TTC549 (cell line): ENCODE measurements around the gene FUNDC2.

Experiments used
- FAIRE-seq: peaks from 2 replicates; lab custom pipeline; 2012; peaks lifted over from hg19 to GRCh38; lab: Jason Lieb, UNC

FUNDC2 gene

DNA sequence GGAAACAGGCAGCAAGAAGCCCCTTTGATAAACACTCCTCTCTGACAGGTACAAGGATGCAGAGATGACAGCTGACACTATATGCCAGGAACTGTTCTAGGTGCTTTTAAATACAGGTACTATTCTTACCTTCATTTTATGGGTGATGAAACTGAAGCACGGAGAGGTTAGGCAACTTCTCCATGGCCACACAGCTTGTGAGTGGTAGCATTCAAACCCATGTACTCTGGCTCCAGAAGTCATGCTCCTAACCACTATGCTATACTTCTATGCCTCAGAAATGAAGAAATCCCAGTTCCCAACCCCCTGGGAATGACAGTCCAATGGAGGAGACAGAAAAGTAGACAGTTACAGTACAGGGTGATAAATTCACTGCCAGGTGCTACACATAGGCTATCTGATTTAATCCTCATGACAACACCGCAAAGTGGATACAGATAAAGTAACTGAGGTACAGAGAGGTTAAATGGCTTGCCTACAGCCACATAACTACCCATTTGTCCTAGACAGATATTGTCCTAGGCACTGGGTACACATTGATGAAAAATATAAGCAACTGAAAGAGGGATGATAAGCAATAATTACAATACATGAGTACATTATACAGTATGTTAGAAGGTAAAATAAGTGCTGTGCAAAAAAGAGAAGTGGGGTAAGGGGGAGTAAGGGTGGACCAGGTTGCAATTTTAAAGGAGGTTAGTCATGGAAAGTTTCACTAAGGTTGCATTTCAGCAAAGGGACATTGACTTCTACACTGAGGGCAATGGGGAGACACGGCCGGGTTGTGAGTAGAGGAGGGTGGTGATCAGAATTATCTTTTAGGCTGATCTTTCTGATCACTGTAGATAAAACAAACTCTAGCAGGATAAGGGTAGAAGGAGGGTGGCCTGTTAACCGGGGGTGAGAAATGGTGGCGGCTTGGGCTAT lies 2.5 kb upstream of the FUNDC2 start:
- no peak for FAIRE-seq

DNA sequence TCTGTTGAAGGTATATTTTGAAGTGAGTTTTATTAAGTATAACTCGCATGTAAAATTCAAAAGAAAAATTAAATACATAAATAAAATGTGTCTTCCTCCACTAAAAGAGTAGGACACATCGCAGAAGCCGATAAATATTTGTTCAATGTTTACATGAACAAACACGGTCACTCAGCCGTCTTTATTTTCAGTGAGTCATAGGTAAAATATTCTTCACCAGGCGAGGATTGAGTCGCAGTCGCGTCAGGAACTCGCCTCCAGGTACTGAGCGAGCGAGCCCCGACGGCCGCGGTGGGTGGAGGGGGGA lies 271 bp upstream of the FUNDC2 start:
- no peak for FAIRE-seq

DNA sequence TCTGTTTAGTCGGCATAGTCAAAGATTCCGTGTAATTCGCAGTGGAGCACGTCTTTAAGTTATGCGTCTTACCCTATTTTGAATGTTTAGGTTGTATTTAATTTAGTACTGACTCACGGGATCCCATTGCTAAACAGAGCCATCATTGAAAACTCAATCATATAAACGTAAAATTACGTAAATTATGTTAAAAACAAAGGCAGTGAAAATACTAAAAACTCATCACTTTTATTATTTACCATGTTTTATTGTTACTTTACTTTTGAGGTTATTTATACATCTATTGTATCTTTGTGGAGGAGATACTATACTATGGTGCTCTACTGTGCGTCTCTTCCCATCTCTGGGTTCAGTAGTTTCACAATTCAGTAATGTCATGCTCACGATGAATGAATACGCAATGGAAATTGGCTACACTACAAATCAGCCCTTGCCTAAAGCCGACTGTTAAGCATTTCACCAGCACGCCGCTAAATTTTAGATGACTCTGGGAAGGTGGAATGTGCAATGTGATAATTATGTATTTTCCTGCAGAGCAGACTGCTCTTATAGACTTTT lies 944 bp downstream of the FUNDC2 start:
- no peak for FAIRE-seq

DNA sequence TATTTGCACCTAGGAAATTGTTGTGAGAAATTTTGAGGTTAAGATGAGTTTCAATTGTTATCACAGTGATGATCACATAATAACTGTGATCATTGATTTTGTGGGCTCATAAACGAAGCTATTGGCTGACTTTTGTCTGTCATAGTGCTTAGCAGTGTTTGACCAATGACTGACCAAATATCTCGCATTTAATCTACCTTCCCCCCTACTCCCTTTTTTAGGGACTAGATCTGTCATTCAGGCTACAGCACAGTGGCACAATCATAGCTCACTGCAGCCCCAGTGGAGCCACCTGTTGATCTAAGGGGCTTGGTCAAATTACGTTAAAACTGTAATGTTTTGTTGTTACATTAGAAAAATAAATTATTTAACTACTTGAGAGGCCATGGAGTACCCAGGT lies 1.5 kb downstream of the FUNDC2 start:
- FAIRE-seq = no peak

DNA sequence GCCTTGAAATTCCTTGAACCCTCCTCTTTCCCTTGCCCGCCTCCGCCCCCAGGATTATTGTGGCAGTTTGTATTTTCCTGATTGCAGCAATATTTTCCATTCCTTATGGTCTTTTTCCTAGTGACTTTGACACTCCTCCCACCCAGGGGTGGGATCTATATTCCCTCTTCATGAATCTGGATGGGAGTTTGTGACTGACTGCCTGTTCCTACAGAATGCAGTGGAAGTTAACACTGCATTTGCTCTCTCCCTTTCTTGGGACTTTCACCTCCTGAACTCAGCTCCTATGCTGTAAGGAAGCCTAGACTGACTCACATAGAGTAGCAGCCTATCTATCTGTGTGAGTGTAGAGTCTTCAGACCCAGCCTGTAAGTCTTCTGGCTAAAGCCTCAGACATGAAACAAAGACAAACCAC lies 2.2 kb downstream of the FUNDC2 start:
- FAIRE-seq = no peak

DNA sequence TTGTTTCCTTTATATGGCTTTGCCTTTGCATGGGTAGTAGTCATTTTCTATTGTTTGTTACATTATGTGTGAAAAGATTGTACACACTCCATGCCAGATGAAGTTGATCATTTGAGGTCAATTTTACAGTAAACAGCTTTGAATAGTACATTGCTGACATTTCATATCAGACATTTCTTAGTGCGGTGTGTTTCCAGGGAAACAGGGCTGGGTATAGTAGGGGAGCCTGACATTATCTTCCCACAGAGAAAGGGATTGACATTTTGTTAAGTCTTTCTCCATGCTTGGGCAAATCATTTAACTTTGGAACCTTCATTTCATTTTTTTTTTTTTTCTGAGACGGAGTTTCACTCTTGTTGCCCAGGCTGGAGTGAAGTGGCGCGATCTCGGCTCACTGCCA lies 5.0 kb downstream of the FUNDC2 start:
- FAIRE-seq = no peak

DNA sequence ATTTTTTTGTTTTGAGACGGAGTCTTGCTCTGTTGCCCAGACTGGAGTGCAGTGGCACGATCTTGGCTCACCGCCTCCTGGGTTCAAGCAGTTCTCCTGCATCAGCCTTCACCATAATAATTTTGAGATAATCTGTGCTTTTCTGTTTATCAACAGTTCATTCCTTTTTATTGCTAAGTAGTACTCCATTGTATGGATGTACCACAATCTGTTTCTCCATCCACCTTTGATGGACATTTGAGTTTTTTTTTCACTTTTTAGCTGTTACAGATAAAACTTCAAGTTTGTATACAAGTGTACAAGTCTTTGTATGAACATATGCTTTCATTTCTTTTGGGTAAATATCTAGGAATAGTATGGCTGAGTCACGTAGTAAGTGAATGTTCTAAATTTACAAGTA lies 9.0 kb downstream of the FUNDC2 start:
- no peak for FAIRE-seq

DNA sequence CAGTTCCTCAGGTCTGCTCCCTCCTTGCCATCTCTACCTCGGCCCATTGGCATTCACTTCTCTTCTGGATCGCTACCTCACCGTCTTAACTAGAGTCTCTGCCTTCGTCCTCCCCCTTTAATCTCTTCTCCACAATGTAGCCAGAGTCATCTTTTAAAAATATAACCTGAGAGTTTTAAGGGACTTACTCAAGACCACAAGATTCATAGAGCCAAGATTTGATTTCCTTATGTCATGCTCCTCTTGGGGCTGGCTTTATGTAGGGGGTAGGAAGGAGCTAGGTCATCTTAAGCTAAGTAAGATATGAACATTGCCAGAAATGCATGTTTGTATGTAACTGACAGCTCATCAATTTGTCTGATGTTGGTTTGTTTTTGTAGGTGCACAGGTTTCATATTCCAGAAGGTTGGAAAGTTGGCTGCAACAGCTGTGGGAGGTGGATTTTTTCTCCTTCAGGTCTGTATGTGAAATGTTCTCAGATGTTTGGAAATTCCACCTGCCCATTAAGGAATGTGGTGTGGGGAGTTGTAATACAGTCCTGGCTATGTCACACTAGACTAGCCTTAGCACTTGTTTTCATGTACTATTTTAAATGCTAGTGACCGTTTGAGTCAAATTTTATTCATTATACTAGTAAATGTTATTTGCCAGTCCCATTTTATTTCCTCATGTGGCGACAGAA lies 19.6 kb downstream of the FUNDC2 start:
- no peak for FAIRE-seq

DNA sequence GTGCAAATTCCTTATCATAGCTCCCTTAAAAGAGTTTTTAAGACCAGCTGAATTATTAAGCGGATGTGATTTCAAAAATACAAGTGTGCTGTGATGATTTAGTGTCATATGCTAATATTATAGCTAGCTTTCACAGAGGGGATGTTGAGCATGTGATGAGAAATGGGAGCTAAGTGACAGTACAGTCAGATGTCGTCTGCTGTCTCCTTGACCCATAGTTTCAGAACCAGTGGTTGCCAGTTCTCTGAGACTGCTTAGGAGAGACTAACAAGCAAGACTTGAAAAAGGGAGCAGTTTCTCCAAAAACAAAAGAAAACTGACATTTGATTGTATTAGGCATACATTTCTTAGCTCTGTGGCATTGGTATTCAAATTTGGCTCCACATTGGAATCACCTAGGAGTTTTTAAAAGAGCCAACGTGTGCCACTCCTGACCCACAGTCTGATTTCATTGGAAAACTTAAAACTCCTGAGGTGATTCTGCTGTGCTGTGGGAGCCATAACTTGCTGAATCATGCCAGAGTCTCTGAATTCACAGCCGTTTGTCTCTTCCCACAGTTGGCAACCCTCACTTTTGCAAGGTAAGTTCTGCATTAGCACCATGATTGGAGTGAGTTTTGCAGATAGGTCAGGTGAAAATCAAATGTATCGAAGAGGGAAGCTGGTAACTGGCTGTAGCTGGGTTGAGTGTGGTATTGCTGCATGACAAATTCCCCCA lies 20.3 kb downstream of the FUNDC2 start:
- FAIRE-seq = no peak

DNA sequence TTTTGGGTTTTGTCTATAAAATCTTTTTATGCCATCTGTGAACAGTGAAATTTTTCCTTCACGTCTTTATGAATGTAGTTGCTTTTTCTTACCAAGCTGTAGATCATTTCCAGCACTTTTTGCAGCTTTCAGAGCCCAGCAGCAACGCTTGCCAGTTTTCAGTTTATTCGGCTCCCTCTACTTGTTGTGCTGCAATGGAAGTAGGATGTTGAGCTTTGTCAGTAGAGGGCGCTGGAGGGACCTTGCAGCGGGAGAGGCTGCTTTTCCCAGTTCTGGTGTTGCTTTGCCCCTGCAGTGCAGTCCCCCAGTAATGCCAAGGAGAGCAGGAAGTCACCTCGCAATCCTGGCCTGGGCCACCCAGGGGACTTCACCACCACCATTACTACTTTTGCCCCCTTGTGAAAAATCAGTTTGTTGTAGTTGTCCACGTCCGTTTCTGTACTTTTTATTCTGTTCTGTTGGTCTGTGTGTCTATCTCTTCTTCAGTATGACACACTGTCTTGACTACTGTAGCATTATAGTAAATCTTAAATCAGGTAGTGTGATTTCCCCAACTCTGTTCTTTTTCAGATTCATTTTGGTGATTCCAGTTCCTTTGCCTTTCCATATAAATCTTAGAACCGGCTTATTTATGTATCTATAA lies 22.5 kb downstream of the FUNDC2 start:
- no peak for FAIRE-seq

DNA sequence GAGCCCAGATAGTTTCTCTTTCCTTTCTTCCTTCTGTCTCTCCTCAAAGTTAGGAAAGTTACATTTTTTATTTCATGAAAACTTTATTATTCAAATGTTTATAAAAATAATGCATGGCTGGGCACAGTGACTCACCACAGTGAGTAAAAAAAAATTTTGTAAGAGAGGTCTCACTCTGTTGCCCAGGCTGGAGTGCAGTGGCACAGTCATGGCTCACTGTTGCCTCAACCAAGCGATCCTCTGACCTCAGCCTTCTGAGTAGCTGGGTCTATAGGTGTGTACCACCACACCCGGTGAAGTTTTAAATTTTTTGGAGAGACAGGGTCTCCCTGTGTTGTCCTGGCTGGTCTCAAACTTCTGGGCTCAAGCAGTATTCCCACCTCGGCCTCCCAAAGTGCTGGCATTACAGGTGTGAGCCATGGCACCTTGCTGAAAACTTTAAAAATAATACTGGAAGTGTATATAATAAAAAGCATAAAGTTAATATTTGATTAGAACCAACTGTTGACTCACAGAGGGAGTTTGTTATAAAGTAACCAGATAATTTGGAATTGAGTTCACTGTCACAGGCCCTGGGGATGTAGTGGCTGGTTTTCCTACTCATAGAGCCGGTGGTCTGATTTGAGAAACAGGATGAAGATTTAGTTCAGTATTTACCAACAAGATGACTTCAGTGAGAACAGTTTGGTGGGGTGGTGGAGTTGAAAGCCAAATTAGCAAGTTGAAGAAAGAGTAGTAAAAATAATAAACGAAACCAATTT lies 26.3 kb downstream of the FUNDC2 start:
- FAIRE-seq = no peak

DNA sequence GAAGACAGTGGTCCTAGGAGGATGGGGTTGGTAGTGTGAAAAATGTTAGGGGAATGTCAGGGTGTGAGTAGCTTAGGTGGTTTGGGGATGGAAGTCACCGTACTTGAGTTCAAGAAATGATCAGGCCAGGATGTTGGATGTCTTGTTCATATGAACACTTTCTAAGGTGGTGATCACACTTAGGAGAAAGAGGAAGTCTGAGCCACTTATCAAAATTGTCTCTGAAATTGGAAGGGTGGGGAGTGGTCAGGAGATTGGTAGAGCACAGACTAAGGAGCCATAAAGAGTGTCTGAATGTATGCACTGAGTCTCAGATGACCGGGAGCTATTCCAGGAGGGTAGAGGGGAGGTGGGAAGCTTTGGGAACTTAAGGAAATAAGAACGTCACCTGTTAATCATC lies 27.0 kb downstream of the FUNDC2 start:
- FAIRE-seq = no peak

DNA sequence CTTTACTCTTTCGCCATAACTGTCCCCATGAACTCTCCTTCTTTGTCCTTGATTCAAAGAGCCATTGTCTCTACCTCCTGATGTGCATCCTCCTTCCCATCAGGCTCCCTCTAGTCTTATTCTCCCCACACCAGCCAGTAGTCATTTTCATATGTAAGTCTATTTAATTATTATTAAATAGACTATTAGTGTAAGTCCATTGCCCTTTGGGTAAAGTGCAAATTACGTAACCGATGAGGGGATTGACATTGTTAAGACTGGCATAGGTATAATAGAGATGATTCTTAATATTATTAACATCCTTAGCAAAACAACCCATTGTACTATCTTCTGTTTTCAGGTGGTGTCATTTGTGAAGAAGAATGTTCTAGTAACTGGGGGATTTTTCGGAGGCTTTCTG lies 27.6 kb downstream of the FUNDC2 start:
- FAIRE-seq = no peak

DNA sequence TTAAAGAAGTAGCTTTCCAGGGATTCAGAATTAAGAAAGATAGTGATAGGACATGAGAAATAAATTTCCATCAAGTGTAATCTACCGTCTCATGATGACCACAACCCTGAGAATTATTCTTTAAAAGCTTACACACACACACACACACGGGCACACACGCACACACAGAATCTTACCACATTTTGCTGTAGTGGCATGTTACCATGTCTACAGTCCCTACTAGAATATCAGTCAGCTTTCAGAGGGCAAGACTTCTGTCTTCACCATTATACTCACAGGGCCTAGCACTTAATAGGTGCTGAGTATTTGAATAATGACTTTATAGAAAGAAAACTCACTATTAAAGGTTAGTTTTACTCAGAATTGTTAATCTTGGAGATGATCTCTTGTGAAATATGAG lies 28.9 kb downstream of the FUNDC2 start:
- FAIRE-seq = no peak

DNA sequence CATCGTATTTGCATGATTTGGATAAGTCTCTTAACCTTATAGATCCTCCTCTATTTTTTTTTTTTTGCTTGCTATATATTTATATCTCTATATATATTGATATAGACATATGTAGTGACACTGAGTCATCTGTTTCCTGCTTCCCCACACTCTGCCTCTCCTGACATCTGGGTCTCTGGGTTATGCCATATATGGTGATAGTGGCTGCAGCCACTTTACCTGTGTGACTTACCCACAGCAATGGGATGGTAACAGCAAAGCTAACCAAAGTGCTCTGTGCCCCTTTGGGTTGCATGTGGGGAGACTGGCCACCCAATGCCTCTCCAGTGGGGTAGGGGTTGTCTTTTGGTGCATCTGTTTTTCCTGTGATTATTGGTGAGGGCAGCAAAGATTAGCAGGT lies 29.8 kb downstream of the FUNDC2 start:
- FAIRE-seq = no peak

DNA sequence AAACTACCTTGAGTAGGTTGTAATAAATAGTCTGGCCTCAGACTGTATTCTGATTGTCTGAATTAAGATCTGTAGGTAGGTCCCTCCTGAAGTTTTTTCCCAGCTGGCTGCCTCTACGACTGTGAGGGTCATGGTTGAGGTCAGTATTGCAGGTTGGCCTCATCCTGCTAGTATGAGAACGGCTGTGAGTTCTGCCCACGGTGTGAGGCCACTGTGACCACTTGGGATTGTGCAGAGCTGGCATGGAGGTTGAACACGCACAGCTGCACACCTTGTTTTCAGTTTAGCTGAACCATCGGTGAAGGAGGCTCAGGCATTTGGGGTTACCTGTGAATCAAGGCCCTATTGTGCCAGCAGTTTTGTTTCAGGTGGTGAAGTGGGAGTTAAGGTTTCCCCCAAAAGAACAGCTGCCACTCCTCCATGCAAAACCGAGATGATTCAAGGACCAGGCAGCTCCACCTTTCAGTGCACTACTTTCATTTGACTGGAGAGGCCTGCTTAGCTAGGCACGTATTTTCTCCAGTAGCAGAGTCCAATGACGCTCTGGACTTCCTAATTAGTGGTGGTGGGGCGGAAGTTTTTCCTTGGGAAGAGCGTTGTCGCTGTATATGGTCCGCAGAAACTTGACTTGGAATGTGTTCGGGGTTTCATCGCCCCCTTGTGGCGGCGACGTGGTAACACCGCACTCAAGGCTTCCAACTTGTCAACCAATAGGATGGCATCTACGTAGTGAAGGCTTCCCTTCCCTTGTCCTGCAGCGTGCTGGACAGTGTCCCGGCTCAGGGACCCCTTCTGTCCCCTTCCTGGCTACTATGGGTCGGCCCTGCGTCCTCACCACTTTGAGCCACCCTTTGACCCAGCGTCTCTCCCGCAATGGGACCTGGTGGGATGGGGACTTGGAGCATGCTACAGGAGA lies 30.5 kb downstream of the FUNDC2 start:
- FAIRE-seq = no peak

DNA sequence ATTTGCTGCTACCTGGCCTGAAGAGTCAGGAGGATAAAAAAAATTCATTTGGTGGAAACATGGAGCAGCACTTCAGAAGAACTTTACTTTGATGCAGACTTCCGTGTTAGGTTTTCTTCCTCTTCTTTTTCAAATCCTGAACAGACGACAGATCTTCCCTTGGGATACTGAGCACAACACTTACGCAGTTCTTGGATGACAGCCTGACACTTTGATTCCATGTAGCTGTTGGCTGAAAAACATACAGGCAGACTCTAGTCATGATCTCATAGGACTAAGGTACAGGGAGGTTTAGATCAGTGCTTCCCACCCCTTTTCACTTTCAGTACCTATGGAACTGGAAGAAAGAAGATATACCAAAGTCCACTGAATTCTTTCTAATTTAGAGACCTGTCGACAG lies 35.1 kb downstream of the FUNDC2 start:
- no peak for FAIRE-seq

DNA sequence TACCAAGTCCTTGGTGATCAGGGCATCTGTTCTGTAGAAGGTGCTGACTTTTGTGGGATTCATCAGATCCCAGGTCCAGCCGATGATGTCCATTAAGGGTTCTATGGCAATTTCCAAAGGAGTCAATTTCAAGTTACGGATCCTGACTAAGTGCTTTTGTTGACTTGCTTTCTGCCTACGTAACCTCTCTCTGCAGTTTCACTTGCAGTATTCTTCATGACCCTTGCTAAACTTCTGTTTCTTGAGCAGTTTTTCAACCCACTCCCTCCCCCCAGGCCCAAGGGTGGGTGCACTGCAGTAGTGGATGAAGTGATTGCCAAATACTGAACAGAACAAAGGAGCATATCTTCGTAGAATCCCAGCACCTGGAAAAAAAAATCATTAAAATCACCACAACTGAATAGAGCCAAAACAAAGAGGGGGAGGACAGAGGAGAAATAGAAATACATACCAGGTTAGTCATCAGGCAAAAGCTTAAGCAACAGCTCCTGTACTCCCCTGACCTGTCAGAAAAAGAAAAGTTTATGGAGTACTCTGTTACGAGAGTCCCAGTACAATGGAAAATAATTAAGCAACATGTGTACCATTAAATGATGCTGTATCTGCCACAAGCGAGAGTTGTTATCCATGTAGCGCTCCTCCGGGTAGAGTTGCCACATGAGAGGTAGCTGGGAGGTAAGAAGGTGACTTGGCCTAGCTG lies 38.5 kb downstream of the FUNDC2 start:
- no peak for FAIRE-seq

DNA sequence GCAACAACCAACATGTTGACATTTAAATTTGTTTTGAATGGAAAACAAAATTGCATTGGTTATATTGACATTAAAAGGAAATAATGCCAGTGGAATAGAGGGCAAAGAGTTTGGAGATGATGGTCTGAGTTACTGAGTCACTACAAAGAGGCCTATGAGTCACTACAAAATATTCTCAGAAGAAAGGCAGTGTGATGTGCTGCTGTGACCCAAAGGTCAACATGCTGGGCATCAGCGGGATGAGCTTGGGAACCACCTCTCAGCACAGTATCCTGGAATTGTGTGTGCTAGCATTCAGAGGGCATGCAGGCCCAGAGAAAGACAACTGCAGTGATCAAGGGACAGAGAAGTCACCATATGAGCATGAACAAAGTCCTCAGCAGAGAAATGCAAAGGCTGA lies 41.5 kb downstream of the FUNDC2 start:
- FAIRE-seq = no peak

DNA sequence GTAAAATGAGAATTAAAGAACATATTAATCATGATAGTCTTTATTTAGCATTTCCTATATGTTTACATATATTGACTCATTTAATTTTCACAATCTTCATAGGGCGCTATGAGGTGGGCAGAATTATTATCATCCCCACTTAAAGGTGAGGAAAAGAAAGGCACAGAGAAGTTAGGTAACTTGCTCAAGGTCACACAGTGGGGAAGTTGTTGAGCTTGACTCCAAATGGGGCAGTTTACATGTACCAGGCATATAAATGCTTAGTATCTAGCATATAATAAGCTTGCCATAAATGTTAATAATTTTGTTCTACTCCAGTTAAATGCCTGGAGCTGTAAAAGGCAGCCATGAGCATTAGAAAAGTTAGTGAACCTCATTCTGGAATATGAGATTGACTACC lies 42.8 kb downstream of the FUNDC2 start:
- no peak for FAIRE-seq
